ENCODE data around the gene ZBTB7C. TPM values are rescaled to one million over a fixed set of nuclear protein-coding genes. Genes with fewer than 3 reads are reported as not detected.

Gene ZBTB7C
- total and polyA plus RNA-seq, 2 of the 4 experiments (the other 2 are of a cell fraction), result not detected

- Histone ChIP-seq H2AK9ac (replicated peaks; ENCODE audit: low read depth, low read length, poor library complexity) (no peak overlapping the region), H3K79me1 (ENCODE audit: low read depth in 1 of 2, low read length in 2 of 2) (no peaks in the 10 kb centered on the region), H3K4me3 (ENCODE audit: insufficient read depth, low read depth, low read length) (no peak overlapping the region), H4K5ac (ENCODE audit: low read depth, low read length) (no peak overlapping the region), H2AK5ac (ENCODE audit: low read depth, low read length) (no peak overlapping the region), H3K9ac (ENCODE audit: low read depth, low read length) (no peak overlapping the region), H3K27ac (ENCODE audit: insufficient read depth, low read length) (no peak overlapping the region), H3K4ac (ENCODE audit: low read depth, low read length) (no peak overlapping the region), H2BK120ac (ENCODE audit: low read depth, low read length) (no peak overlapping the region), H3K27me3 (ENCODE audit: control insufficient read depth, insufficient read depth, low read length) (peaks cover 31% of the 10 kb centered on the region), H3K4me1 (ENCODE audit: control insufficient read depth, insufficient read depth, low read length) (no peaks in the 10 kb centered on the region), H2BK5ac (ENCODE audit: low read depth, low read length, poor library complexity, severe bottlenecking) (no peak overlapping the region), H2BK15ac (ENCODE audit: low read depth, low read length) (no peak overlapping the region), H2BK20ac (ENCODE audit: low read depth, low read length) (no peak overlapping the region), H3K56ac (ENCODE audit: extremely low read depth, insufficient read depth, low read length) (no peak overlapping the region), H4K20me1 (ENCODE audit: insufficient read depth, low read length) (no peaks in the 10 kb centered on the region), H4K8ac (ENCODE audit: low read depth in 2 of 2, low read length in 2 of 2) (no peak overlapping the region), H3K36me3 (ENCODE audit: control insufficient read depth, insufficient read depth, low read length) (no peaks in the 10 kb centered on the region), H3K14ac (replicated peaks; ENCODE audit: low read depth, low read length) (no peak overlapping the region), H3K9me1 (ENCODE audit: insufficient read depth, low read length) (no peaks in the 10 kb centered on the region), H3K18ac (ENCODE audit: low read depth, low read length) (no peak overlapping the region), H2AFZ (replicated peaks; ENCODE audit: low read length, poor library complexity) (no peak overlapping the region), H3K4me2 (ENCODE audit: low read depth, low read length) (no peak overlapping the region), H4K91ac (ENCODE audit: insufficient read depth, low read depth, low read length) (no peak overlapping the region), H3K9me3 (ENCODE audit: control insufficient read depth, insufficient read depth, low read length) (no peaks in the 10 kb centered on the region), H3K23ac (ENCODE audit: low read depth, low read length) (no peak overlapping the region)
- POLR2A ChIA-PET (ENCODE audit: unreplicated experiment), result no interaction called here
- CTCF ChIA-PET, result no interaction called here
- no CpG with 5 or more reads among the region's 10 CpGs for WGBS, 2 experiments (ENCODE audit: extremely low coverage in 2 of 2, insufficient read length in 1 of 2)
- DNase-seq, result no peak
- no TSS peak for BruUV-seq (replicated peaks)
- dilution Hi-C loops (cut with HindIII; ENCODE audit: low sequenced_read_pairs, unreplicated experiment), result no loop called here
- in situ Hi-C loops (cut with MboI; ENCODE audit: low sequenced_read_pairs), result no loop called here
- no peak for TF ChIP-seq RAD21 (IDR thresholded peaks at IDR 0.05; ENCODE audit: low read length)
- no peak for TF ChIP-seq MXI1 (IDR thresholded peaks at IDR 0.05; ENCODE audit: borderline replicate concordance, low read depth, low read length)
- TF ChIP-seq ELK1 (IDR thresholded peaks at IDR 0.05; ENCODE audit: borderline replicate concordance, low read depth, low read length), result no peak
- TF ChIP-seq MAZ (IDR thresholded peaks at IDR 0.05; ENCODE audit: borderline replicate concordance, low read depth, low read length), result no peak
- intact Hi-C loops (cut with micrococcal nuclease), result no loop called here
- ATAC-seq (ENCODE audit: low read depth), result no peak
These were observed 10.3 kb upstream of the ZBTB7C start for GRCh38 chr18:48419277-48420022.
